GM12878 (cell line): ENCODE results near the gene CDKN3. TPM values are rescaled to one million over a fixed set of nuclear protein-coding genes. Genes with fewer than 3 reads are reported as not detected.

ENCODE experiments used
- ATAC-seq: fragments of 200-7000 bp; cut with Tn5 transposase; 3 replicates; pipeline ENCODE4 v1.9.1; 2020; ENCODE audit warnings: mild to moderate bottlenecking, moderate library complexity
- BruUV-seq: library from RNA; stranded (reverse); fragments of 400-500 nt; replicated peaks from 2 replicates; lab custom pipeline; 2021; lab: Mats Ljungman, UMichigan
- CTCF ChIA-PET: fragments of 300-600 bp; sonication (Branson Sonifier 250); formaldehyde crosslinking; extraction: SDS; loops from one replicate; lab custom pipeline; 2021; ENCODE audit warnings: inconsistent platforms; lab: Yijun Ruan, JAX
- POLR2A ChIA-PET: fragments of 350-600 bp; formaldehyde crosslinking; extraction: SDS; loops from one replicate; lab custom pipeline; 2021; ENCODE audit warnings: inconsistent platforms; lab: Charles Lee
- RAD21 ChIA-PET: fragments of 300-600 bp; sonication (Branson Sonifier 250); formaldehyde crosslinking; loops from one replicate; lab custom pipeline; 2023; ENCODE audit warnings: antibody characterized with exemption; ENCODE audit not compliant: unreplicated experiment; lab: Charles Lee
- SMC1A ChIA-PET: fragments of 300-600 bp; sonication (Branson Sonifier 250); formaldehyde crosslinking; loops from one replicate; lab custom pipeline; 2023; ENCODE audit not compliant: unreplicated experiment, uncharacterized antibody; lab: Charles Lee
- DNase-seq: peaks from one replicate; pipeline ENCODE4 v3.0.0-alpha.2; 2011; ENCODE audit warnings: low read depth, low spot score
- FAIRE-seq: peaks from 3 replicates; lab custom pipeline; 2011; peaks lifted over from hg19 to GRCh38; lab: Jason Lieb, UNC
- H2AFZ ChIP-seq: 2 replicates; pipeline ENCODE4 v1.6.0; 2011; ENCODE audit warnings: low read depth, low read length, control low read depth; ENCODE audit not compliant: control insufficient read depth
- H3K27ac ChIP-seq: 2 replicates; pipeline ENCODE4 v1.5.1; 2011; ENCODE audit warnings: control low read depth; ENCODE audit not compliant: control insufficient read depth, insufficient read depth
- H3K27me3 ChIP-seq, 2 experiments: replicated peaks in 1 of 2; 2 replicates each; pipeline versions ENCODE4 v1.6.0 to v1.6.1; 2011; ENCODE audit warnings: low read length in 1 of 2; ENCODE audit not compliant: control insufficient read depth in 2 of 2, insufficient read depth in 2 of 2
- H3K36me3 ChIP-seq, 2 experiments: 2 replicates each; pipeline ENCODE4 v1.5.1; 2011; ENCODE audit warnings: low read length in 1 of 2; ENCODE audit not compliant: control insufficient read depth in 2 of 2, insufficient read depth in 2 of 2
- H3K4me1 ChIP-seq: 2 replicates; pipeline ENCODE4 v1.6.1; 2011; ENCODE audit warnings: mild to moderate bottlenecking, low read length, moderate library complexity, mixed read lengths; ENCODE audit not compliant: control insufficient read depth, insufficient read depth
- H3K4me2 ChIP-seq: 2 replicates; pipeline ENCODE4 v1.6.0; 2011; ENCODE audit warnings: control low read depth; ENCODE audit not compliant: control insufficient read depth, insufficient read depth
- H3K4me3 ChIP-seq: fragments of 200-600 bp; sonication (generic); 2 replicates; pipeline ENCODE4 v1.5.1; 2016
- H3K79me2 ChIP-seq: 2 replicates; pipeline ENCODE4 v1.6.0; 2011; ENCODE audit warnings: low read length; ENCODE audit not compliant: control insufficient read depth, insufficient read depth
- H3K9ac ChIP-seq: 2 replicates; pipeline ENCODE4 v1.8.0; 2011; ENCODE audit warnings: low read length, control low read depth, mixed read lengths; ENCODE audit not compliant: control insufficient read depth, insufficient read depth
- H3K9me3 ChIP-seq: replicated peaks from 3 replicates; pipeline ENCODE4 v1.5.1; 2011; ENCODE audit warnings: mild to moderate bottlenecking, low read length; ENCODE audit not compliant: control insufficient read depth, insufficient read depth
- H4K20me1 ChIP-seq: 2 replicates; pipeline ENCODE4 v1.6.0; 2011; ENCODE audit not compliant: control insufficient read depth, insufficient read depth
- ATF7 ChIP-seq: fragments of 450-650 bp; IDR thresholded peaks from 2 replicates; pipeline ENCODE4 v1.6.1; 2016; ENCODE audit warnings: low read depth, mild to moderate bottlenecking
- BCL11A ChIP-seq: IDR thresholded peaks from 2 replicates; pipeline ENCODE4 v1.6.1; 2011; ENCODE audit warnings: low read depth, low read length
- BHLHE40 ChIP-seq, 2 experiments: fragments of 450-650 bp in 1 of 2; IDR thresholded peaks; 2 replicates each; pipeline ENCODE4 v1.6.1; 2011 to 2017; ENCODE audit warnings: low read depth in 2 of 2, borderline replicate concordance in 1 of 2, improper control_type of control experiment in 1 of 2, low read length in 1 of 2, mild to moderate bottlenecking in 1 of 2
- BRCA1 ChIP-seq: IDR thresholded peaks from 2 replicates; pipeline ENCODE4 v1.6.1; 2011; ENCODE audit warnings: low read depth, low read length, improper control_type of control experiment
- CBFB ChIP-seq: IDR thresholded peaks from 2 replicates; pipeline ENCODE4 v1.6.1; 2016; ENCODE audit warnings: antibody characterized with exemption, low read depth
- CHD1 ChIP-seq: IDR thresholded peaks from 2 replicates; pipeline ENCODE4 v1.6.1; 2012; ENCODE audit warnings: low read depth, low read length, improper control_type of control experiment
- CHD2 ChIP-seq: IDR thresholded peaks from 2 replicates; pipeline ENCODE4 v1.6.1; 2011; ENCODE audit warnings: low read depth, low read length, improper control_type of control experiment, borderline replicate concordance
- DPF2 ChIP-seq: fragments of 450-650 bp; IDR thresholded peaks from 2 replicates; pipeline ENCODE4 v1.6.1; 2017; ENCODE audit warnings: mild to moderate bottlenecking
- E4F1 ChIP-seq: fragments of 450-650 bp; IDR thresholded peaks from 2 replicates; pipeline ENCODE4 v1.6.1; 2018; ENCODE audit warnings: borderline replicate concordance, mild to moderate bottlenecking; ENCODE audit not compliant: partially characterized antibody
- HDAC6 ChIP-seq: fragments of 200-600 bp; sonication (generic); IDR thresholded peaks from one replicate; pipeline ENCODE4 v1.8.0; 2017; ENCODE audit warnings: antibody characterized with exemption; ENCODE audit not compliant: unreplicated experiment
- HDGF ChIP-seq: fragments of 450-650 bp; IDR thresholded peaks from 2 replicates; pipeline ENCODE4 v1.6.1; 2016; ENCODE audit warnings: antibody characterized with exemption
- MTA3 ChIP-seq: IDR thresholded peaks from 2 replicates; pipeline ENCODE4 v1.6.1; 2012; ENCODE audit warnings: low read length, inconsistent platforms, borderline replicate concordance
- PKNOX1 ChIP-seq: fragments of 450-650 bp; IDR thresholded peaks from 2 replicates; pipeline ENCODE4 v1.6.1; 2016; ENCODE audit warnings: mild to moderate bottlenecking
- RFX5 ChIP-seq: IDR thresholded peaks from 2 replicates; pipeline ENCODE4 v1.6.1; 2011; ENCODE audit warnings: low read depth, low read length, improper control_type of control experiment
- SREBF1 ChIP-seq: IDR thresholded peaks from 2 replicates; pipeline ENCODE4 v1.6.1; 2012; ENCODE audit warnings: mild to moderate bottlenecking, low read length
- ZBED1 ChIP-seq: IDR thresholded peaks from 2 replicates; pipeline ENCODE4 v1.6.1; 2016; ENCODE audit warnings: borderline replicate concordance
- ZBTB4 ChIP-seq: fragments of 450-650 bp; formaldehyde crosslinking; IDR thresholded peaks from 2 replicates; pipeline ENCODE4 v1.4.0; 2022; ENCODE audit warnings: mild to moderate bottlenecking, moderate library complexity
- ZNF384 ChIP-seq: IDR thresholded peaks from 2 replicates; pipeline ENCODE4 v1.6.1; 2012; ENCODE audit warnings: low read depth, mild to moderate bottlenecking, low read length, improper control_type of control experiment, borderline replicate concordance
- WGBS: methylation state at CpG from one replicate; pipeline ENCODE4 v1.1.6; 2016; ENCODE audit warnings: low lambda C conversion rate; ENCODE audit not compliant: insufficient replicate concordance, insufficient coverage; ENCODE audit errors: missing lambda C conversion rate; 5-methylcytosine and 5-hydroxymethylcytosine counted together
- in situ Hi-C: fragments of 300-500 bp; cut with MboI; formaldehyde crosslinking; loops from 9 replicates; pipeline ENCODE4 v1.14.3; 2018; ENCODE audit warnings: mixed read lengths
- intact Hi-C: fragments of 100-400 bp; cut with micrococcal nuclease; formaldehyde crosslinking; loops from one replicate; pipeline ENCODE4 v1.14.2; 2022; ENCODE audit not compliant: unreplicated experiment
- polyA plus RNA-seq, 11 experiments: library from polyadenylated mRNA; depleted of rRNA in 4 of 11; unstranded in 6 of 11; stranded (reverse) in 5 of 11; fragments of >200 nt; fragmentation: Nextera tagmentation in 4 of 11; fragmentation: Illumina TruSeq in 1 of 11; extraction: Ambion mirVana in 4 of 11; extraction: Trizol in 1 of 11; gene quantifications; 1 replicate in 1 of 11; 2 replicates in 10 of 11; pipeline versions ENCODE4 v1.2.1 to v1.2.3, GENCODE V29; 2011 to 2016; ENCODE audit warnings: inconsistent platforms in 2 of 11, missing spikeins in 2 of 11, low read depth in 1 of 11
- total RNA-seq, 4 experiments: library from RNA; depleted of rRNA in 3 of 4; stranded (reverse); fragments of >200 nt in 3 of 4; fragmentation: Illumina TruSeq in 1 of 4; extraction: Trizol in 1 of 4; gene quantifications; 2 replicates each; pipeline versions ENCODE4 v1.2.1 to v1.2.3, GENCODE V29; 2013 to 2021
- TF ChIP-seq, protein P1 (sequence below): IDR thresholded peaks from 2 replicates; pipeline ENCODE4 v1.6.1; 2011; ENCODE audit warnings: mild to moderate bottlenecking, low read depth, low read length, moderate library complexity; ENCODE audit not compliant: insufficient replicate concordance

CDKN3 gene
- total and polyA plus RNA-seq, 10 of the 15 experiments (the other 5 are each of a cell fraction or from before 2014, with no cell fraction given) = 54.9 to 197 (median 111) TPM

DNA sequence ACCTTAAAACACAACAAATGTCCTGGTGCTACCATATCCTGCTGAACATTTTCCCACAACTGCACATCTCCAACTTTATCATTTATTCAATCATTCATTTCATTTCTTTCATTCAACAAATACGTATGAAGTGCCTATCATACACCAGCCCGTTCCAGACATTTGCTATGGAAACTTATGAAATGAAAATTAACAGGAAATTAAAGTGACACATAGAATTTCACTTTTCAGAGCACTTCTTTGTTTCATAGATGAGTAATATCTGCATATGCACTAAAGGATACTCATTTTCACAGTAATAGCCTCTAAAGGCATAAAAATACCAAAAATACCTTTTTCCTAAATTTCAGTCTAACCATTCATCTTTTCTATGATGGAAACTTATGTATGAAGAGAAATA, 31.7 kb downstream of the CDKN3 start:
- no peaks in the 10 kb centered on the region for H3K4me1 ChIP-seq
- H3K79me2 ChIP-seq = peaks cover 17% of the 10 kb centered on the region
- no peak overlapping the region for H3K4me2 ChIP-seq
- ChIA-PET POLR2A (interaction anchor here (0.6 kb wide), 1 partner anchor 701 kb away, joined by 3 read pairs; no protein-coding TSS in a partner anchor), RAD21 (no interaction called here), SMC1A (interaction anchor here (0.6 kb wide), 1 partner anchor 448 kb away, joined by 3 read pairs; no protein-coding TSS in a partner anchor), CTCF (interaction anchor here (1.1 kb wide), 1 partner anchor 8 kb away, joined by 3 read pairs; no protein-coding TSS in a partner anchor)
- DNase-seq (no peak), FAIRE-seq (no peak), ATAC-seq (no peak)
- WGBS = 67% methylated on average over 2 of the region's 2 CpGs
- TF ChIP-seq BHLHE40 (IDR thresholded peaks at IDR 0.05; ENCODE audit: borderline replicate concordance in 1 of 2, low read depth in 2 of 2, low read length in 1 of 2) (no peak), BRCA1 (no peak), BCL11A (no peak), HDGF (no peak), MTA3 (no peak), CBFB (no peak), SREBF1 (no peak), ZNF384 (no peak), ATF7 (no peak), DPF2 (no peak), PKNOX1 (no peak), CHD2 (no peak), E4F1 (no peak), ZBED1 (no peak), CHD1 (no peak), ZBTB4 (CRISPR knock-in tag) (no peak), RFX5 (no peak), HDAC6 (no peak)
- TF ChIP-seq, protein P1, sequence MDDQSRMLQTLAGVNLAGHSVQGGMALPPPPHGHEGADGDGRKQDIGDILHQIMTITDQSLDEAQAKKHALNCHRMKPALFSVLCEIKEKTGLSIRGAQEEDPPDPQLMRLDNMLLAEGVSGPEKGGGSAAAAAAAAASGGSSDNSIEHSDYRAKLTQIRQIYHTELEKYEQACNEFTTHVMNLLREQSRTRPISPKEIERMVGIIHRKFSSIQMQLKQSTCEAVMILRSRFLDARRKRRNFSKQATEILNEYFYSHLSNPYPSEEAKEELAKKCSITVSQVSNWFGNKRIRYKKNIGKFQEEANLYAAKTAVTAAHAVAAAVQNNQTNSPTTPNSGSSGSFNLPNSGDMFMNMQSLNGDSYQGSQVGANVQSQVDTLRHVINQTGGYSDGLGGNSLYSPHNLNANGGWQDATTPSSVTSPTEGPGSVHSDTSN = no peak
- H4K20me1 ChIP-seq = no peaks in the 10 kb centered on the region
- BruUV-seq = no TSS peak
- no peak overlapping the region for H3K4me3 ChIP-seq
- intact Hi-C loops = no loop called here
- H3K27ac ChIP-seq = no peak overlapping the region
- H3K36me3 ChIP-seq = peaks cover 8 to 18% of the 10 kb centered on the region in 2 experiments
- no peak overlapping the region for H3K9ac ChIP-seq
- in situ Hi-C loops = no loop called here
- no peaks in the 10 kb centered on the region for H3K27me3 ChIP-seq
- H3K9me3 ChIP-seq = no peaks in the 10 kb centered on the region
- H2AFZ ChIP-seq = no peak overlapping the region
